ENCODE measurements around the gene SSU72.

The SSU72 gene

DNA sequence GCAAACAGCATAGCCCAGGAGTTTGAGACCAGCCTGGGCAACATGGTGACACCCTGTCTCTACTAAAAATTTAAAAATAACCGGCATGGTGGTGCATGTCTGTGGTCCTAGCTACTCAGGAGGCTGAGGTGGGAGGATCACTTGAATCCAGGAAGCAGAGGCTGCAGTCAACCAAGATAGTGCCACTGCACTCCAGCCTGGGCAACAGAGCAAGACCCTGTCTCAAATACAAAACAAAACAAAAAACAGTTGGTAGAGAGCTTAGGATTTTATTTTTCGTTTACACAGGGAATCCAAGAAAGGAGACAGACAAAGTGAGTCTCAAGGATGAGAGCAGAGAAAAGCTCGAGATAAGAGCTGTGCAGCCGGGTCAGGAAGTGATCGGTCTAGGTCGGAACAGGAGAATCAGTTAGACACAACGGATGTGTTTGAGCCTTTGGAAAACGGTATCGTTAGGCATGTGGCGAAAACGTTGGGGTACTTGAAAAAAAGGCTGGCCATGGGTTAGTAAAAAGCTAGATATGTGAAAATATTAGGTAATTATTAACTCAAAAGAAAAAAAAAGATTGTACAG lies 38.9 kb upstream of the SSU72 start:
- FAIRE-seq: no peak
- no peak for DNase-seq (ENCODE audit: extremely low spot score, insufficient read length, low read depth)

GRCh38 chr1:1612104-1612400 lies 37.4 kb upstream of the SSU72 start:
- DNase-seq (ENCODE audit: extremely low spot score, insufficient read length, low read depth) (no peak), FAIRE-seq (no peak)

- no peak for DNase-seq (ENCODE audit: extremely low spot score, insufficient read length, low read depth)
- no peak for FAIRE-seq
These were observed 36.1 kb upstream of the SSU72 start for GRCh38 chr1:1610796-1611195.

GRCh38 chr1:1609822-1610485 lies 35.3 kb upstream of the SSU72 start:
- no peak for FAIRE-seq
- DNase-seq (ENCODE audit: extremely low spot score, insufficient read length, low read depth): no peak

DNA sequence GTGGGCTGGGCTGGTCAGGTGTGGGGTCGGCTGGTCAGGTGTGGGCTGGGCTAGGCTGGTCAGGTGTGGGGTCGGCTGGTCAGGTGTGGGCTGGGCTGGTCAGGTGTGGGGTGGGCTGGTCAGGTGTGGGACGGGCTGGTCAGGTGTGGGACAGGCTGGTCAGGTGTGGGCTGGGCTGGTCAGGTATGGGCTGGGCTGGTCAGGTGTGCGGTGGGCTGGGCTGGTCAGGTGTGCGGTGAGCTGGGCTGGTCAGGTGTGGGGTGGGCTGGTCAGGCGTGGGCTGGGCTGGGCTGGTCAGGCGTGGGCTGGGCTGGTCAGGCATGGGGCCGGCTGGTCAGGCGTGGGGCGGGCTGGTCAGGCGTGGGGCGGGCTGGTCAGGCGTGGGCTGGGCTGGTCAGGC lies 31.6 kb upstream of the SSU72 start:
- FAIRE-seq (no peak), DNase-seq (ENCODE audit: extremely low spot score, insufficient read length, low read depth) (no peak)

DNA sequence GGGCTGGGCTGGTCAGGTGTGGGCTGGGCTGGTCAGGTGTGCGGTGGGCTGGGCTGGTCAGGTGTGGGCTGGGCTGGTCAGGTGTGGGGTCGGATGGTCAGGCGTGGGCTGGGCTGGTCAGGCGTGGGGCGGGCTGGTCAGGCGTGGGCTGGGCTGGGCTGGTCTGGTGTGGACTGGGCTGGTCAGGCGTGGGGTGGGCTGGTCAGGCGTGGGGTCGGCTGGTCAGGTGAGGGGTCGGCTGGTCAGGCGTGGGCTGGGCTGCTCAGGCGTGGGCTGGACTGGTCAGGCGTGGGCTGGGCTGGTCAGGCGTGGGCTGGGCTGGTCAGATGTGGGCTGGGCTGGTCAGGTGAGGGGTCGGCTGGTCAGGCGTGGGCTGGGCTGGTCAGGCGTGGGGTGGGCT lies 31.1 kb upstream of the SSU72 start:
- FAIRE-seq (no peak), DNase-seq (ENCODE audit: extremely low spot score, insufficient read length, low read depth) (no peak)

DNA sequence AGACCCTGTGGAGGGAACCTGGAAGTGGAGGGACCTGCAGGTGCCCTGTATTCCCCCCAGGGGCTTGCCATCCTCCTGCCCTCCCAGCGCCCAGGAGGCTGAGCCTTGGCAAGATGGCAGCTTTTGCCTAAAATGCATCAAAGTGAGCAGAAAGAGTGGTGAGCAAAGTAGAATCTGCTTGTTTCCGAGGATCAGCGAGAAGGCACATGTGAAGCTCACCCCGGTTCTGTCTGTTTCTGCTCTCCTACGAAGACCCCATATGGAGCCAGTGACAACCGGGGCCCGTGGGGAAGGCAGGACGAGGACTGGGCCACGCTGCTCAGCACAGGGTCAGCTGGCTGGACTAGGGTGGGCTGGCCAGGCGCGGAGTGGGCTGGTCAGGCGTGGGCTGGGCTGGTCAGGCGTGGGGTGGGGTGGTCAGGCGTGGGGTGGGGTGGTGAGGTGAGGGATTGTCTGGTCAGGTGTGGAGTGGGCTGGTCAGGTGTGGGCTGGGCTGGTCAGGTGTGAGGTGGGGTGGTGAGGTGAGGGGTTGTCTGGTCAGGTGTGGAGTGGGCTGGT lies 30.4 kb upstream of the SSU72 start:
- no peak for DNase-seq (ENCODE audit: extremely low spot score, insufficient read length, low read depth)
- FAIRE-seq: no peak

DNA sequence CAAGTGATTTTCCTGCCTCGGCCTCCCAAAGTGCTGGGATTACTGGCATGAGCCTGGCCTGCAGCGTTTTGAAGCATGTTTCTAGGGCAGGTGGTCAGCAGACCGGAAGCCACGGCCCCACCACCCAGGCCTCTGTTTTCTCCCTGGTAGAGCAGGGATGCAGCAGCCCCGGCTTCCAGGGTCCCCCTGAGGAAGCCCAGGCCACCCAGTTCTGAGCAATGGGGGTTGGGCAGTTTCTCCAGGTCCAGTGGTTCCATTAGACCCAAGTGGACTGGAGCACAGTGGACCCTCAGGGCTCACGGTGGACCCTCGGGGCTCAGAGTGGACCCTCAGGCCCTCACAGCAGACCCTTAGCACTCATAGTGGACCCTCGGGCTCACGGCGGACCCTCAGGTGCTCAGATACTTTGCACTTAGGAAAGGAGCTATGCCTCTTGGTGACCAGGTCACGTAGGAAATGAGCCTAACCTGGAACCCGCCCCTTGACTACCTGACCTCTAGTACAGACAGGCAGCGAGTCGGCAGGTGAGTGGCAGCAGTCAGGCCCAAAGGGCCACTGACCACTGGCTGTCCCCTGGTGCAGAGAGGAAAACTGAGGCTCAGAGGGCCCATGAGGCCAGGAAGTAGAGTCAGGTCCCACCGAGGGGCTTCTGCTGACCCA lies 29.8 kb upstream of the SSU72 start:
- FAIRE-seq (no peak), DNase-seq (ENCODE audit: extremely low spot score, insufficient read length, low read depth) (no peak)

- FAIRE-seq (no peak), DNase-seq (ENCODE audit: extremely low spot score, insufficient read length, low read depth) (no peak)
These were observed 29.2 kb upstream of the SSU72 start for GRCh38 chr1:1603671-1604373.

DNA sequence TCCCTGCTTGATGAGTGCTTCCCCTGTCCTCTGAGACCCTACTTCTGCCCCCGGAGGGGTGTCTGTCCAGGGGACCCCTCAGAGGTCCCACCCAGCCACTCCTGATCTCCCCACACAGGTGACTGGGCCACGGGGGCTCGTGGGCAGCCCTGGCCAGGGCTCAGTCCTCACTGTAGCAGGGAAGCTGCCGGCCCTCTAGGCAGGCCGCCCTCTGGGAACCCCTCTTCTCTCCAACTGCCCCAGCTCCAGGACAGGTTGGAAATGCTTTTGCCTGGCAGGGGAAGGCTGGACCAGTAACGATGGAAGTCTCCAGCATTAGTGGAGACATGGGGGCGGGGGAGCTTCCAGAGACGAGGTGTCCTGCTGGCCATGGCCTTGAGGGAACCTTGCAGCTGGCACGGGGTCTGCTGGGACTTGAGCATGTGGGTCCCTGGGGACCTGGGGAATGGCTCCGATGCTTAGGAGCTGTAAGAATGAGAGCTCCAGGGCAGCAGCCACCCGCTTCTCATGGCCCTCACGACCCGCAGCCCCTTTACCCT lies 28.4 kb upstream of the SSU72 start:
- FAIRE-seq: no peak
- no peak for DNase-seq (ENCODE audit: extremely low spot score, insufficient read length, low read depth)

- DNase-seq (ENCODE audit: extremely low spot score, insufficient read length, low read depth) (no peak), FAIRE-seq (peak; percentile 70)
These were observed 27.8 kb upstream of the SSU72 start for GRCh38 chr1:1602304-1602967.

DNA sequence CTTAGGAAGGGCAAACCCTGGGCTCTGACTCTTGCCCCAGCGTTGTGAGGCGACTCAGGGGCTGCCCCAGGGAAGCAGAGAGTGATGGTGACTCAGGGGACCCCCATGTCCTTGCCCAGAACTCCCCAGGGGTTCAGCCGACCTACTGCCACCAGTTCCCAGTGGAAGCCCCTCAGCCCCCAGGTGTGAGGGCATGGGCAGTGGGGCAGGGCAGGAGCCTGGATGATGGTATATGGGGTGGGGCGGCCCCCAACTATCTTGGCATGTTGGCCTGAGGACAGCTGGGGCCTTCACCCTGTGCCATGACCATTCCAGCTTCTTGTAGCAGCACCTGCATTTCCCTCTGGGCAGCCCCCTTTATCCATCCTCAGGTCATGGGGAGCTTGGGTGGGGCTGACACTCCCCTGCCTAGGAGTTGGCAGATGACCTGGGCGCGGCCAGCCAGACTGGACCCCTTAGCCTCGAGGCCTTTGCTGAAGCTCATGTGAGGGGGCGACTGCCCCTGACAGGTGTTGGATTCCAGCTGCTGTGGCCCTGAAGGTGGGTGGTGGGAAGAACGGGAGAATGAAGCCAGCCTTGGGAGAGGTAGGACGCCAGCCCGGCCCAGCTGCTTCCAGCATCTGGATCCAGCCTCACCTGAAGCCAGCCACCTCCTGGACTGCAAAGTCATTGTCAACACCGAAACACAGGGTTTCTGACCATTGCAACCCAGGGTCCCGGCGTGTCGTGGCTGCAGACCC lies 27.1 kb upstream of the SSU72 start:
- FAIRE-seq: no peak
- DNase-seq (ENCODE audit: extremely low spot score, insufficient read length, low read depth): no peak

DNA sequence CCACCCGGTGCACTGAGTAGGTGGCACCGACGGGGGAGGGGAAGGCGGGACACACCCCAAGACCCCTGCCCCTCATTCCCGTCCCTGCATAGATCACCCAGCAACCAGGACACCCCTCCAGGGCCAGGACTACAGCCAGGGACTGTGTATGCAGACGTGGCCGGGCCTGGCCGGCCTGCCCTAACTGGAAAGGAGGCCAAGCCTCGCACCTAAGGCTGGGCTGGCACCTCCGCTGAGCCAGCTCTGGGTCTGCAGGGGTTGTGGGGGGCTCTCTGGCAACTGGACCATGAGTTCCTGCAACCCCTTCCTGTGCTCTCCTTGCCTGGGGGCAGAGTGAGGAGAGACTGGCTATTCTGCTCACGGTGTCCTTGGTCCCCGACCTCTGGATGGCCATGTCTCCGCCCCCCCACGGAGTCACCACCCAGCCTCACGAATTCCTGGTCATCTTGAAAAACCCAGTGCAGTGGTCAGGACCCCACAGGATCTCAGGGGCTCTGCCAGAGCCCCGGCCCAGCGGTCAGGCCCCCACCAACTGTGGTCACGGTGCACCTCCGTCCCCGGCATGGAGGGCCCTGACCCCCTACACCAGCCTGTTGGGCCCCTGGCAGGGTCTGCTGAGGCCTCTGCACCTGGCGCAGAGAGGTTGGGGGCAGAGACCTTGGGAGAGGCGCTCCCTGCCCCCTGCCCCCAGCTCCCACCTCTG lies 26.3 kb upstream of the SSU72 start:
- FAIRE-seq (no peak), DNase-seq (ENCODE audit: extremely low spot score, insufficient read length, low read depth) (no peak)

GRCh38 chr1:1599935-1600860 lies 25.5 kb upstream of the SSU72 start, which contains the start of gene FNDC10:
FNDC10 (minus strand) TSS chr1:1600135; CDS start chr1:1600015, 120 bp downstream.
- FAIRE-seq: no peak
- no peak for DNase-seq (ENCODE audit: extremely low spot score, insufficient read length, low read depth)

DNA sequence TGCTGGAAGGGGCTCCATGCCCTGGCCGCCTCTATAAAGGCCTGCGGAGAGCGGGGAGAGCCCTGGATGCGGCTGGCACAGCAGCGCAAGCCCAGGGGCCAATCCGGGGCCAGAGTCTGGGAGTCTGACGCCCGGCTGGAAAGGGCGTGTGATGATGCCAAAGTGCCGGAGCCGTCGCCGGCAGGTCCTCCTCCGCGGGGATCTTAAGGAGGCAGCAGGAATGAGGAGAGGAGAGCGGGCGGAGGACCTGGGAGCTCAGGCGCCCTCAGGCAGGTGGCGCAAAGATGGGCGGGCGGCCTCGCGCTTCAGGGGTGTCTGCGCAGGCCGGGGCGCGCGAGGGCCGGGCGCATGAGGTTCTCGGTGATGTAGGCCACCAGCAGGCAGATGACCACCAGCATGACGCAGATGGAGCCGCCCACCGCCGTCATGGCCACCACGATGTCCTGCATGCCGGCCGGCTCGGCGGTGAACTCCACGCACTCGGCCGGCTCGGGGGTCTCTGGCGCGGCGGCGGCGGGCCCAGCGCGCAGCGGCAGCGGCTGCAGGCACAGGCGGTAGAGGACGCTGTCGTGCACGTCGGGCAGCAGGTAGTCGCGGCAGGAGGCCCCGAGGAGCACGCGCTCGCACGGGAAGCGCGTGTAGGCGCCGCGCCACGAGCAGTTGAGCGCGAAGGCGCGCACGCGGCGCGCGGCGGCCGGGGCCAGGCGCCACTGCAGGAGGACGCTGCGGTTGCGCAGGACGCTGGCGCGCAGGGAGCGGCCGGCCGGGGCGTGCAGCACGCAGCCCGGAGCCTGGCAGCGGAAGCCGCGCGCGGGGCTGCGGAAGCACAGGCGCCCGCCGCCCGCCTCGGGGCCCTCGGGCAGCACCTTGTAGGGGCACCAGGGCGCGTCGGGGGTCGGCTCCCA lies 24.6 kb upstream of the SSU72 start:
- no peak for FAIRE-seq

DNA sequence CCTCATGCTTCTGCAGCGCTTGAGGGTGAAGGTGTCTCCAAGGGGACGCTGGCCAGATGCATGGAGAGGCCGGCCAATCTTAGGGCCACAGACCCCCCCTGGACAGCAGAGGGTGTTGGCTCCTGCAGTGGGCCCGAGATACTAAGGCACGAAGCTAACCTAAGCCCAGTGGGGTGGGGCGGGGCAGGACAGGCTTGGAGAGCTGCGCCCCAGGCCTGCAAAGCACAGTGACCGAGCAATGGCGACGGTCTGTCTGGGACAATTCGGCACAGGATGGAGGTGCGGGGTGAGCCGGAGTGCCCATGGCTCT lies 24.0 kb upstream of the SSU72 start:
- FAIRE-seq: no peak
- DNase-seq (ENCODE audit: extremely low spot score, insufficient read length, low read depth): no peak

More for the DNA sequence above, 24.6 kb upstream of the SSU72 start:
- DNase-seq (ENCODE audit: extremely low spot score, insufficient read length, low read depth): no peak

Measured in GM18507 (cell line).